T-helper 17 cell (primary cell): ENCODE data around the gene PCGF2. TPM values are rescaled to one million over a fixed set of nuclear protein-coding genes. Genes with fewer than 3 reads are reported as not detected.
A peak's percentile ranks its signal among the peaks of the same experiment; 100 is the strongest.
"Not testable (repeated sequence)": the region's sequence is repeated elsewhere in the genome, so short reads cannot be mapped to it uniquely, and the experiment has no call there.

Source experiments
- ATAC-seq: fragments of 150-1000 bp; cut with Tn5 transposase; 2 replicates; pipeline ENCODE4 v1.10.0; 2021; ENCODE audit warnings: mild to moderate bottlenecking, moderate library complexity
- DNase-seq, 3 donors: peaks; one replicate each; pipeline versions ENCODE4 v3.0.0 to v3.0.0-alpha.2; 2020 to 2021
- H3K9me3 ChIP-seq: one replicate; pipeline ENCODE4 v1.7.0; 2013; ENCODE audit warnings: low read length, mild to moderate bottlenecking; ENCODE audit not compliant: control insufficient read depth, poor library complexity, severe bottlenecking
- H3K27ac Mint-ChIP-seq: one replicate; pipeline ENCODE4 v1.8.0; 2022; ENCODE audit warnings: mild to moderate bottlenecking, moderate library complexity, mixed read lengths
- H3K27me3 Mint-ChIP-seq: one replicate; pipeline ENCODE4 v1.8.0; 2022; ENCODE audit warnings: mixed read lengths
- H3K36me3 Mint-ChIP-seq: one replicate; pipeline ENCODE4 v1.8.0; 2022; ENCODE audit warnings: low read depth, mixed read lengths
- H3K4me1 Mint-ChIP-seq: one replicate; pipeline ENCODE4 v1.8.0; 2022; ENCODE audit warnings: mild to moderate bottlenecking, mixed read lengths
- H3K4me3 Mint-ChIP-seq: one replicate; pipeline ENCODE4 v1.8.0; 2022; ENCODE audit warnings: mild to moderate bottlenecking, moderate library complexity, mixed read lengths
- total RNA-seq, 4 donors: library from RNA in 2 of 4; stranded (reverse) in 2 of 4; gene quantifications; one replicate each; pipeline ENCODE4 v1.2.3 and lab custom pipeline; 2022 to 2026

Gene PCGF2
- total RNA-seq (not detected), total RNA-seq (lab: John Stamatoyannopoulos, UW) (0 reads per million in 2 donors)

DNA sequence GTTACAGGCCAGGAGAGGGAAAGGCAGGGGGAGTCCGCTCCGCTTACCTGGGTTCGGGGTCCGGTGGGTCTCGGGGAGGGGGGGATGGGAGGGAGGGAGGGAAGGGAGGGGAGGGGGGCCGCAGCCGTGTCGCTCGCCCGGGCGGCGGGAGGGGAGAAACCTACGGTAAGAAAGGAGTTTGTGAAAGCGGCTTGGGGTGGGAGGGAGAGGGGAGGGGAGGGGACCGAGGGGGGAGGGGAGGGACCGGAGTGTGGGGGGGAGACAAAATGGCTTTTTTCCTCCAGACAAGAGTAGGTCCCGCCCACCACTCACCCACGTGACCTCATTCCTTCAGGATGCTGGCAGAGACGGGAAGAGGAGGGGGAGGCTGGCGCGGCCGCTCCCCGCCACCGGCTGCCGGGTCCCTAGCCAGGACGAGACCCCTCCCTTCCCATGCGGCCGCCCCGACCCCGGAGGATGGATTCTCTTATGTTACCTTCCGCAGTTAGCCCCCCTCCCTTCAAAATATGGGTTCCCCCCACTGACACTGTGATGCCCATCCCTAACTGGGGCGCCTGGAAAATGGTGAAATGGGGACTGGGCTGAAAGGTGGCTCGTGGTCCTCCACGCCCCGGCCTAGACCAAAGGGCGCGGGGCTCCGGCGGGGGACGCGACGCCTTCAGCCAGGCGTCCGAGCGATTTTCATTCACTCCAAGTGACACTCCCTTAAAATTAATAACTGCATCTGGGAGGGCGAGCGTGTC lies at the start of gene PCGF2:
Gene PCGF2, minus strand, starts transcription at position 188 of the 743 bp plus-strand sequence. CDS start 7,934 bp downstream, outside the sequence.
- no peak within 1 kb of the TSS for H3K27ac Mint-ChIP-seq
- no peak for ATAC-seq
- H3K9me3 ChIP-seq, result no peaks in the 10 kb centered on the region
- no peak for DNase-seq
- peaks cover 46% of the 10 kb centered on the region for H3K4me1 Mint-ChIP-seq
- peaks cover 14% of the 10 kb centered on the region for H3K36me3 Mint-ChIP-seq
- H3K4me3 Mint-ChIP-seq, result peak within 1 kb of the TSS; percentile 88
- peaks cover 45% of the 10 kb centered on the region for H3K27me3 Mint-ChIP-seq

DNA sequence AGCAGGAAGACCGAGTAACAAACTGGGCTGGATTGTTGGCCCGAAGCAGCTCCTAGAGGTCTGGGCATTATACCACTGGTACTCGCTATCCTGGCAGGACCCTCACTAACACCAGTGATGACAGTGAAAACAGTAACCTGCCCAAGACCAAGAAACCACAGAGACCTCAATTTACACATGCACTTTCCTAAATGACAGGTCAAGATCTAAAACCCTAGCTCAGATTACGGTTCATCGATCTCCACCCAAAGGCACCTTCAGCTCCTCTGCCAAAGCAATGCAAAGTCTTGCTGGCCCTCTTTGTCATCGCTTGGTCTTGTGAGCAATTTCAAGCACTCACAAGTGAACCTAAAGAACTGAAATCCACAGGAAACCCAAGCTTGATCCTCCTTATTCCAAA lies 49.7 kb upstream of the PCGF2 start:
- H3K4me3 Mint-ChIP-seq, result peak overlapping the region; percentile 98
- peaks cover 39% of the 10 kb centered on the region for H3K4me1 Mint-ChIP-seq
- peak overlapping the region; percentile 96 for H3K27ac Mint-ChIP-seq
- H3K27me3 Mint-ChIP-seq, result no peaks in the 10 kb centered on the region
- ATAC-seq (no peak), DNase-seq (no peak)
- no peaks in the 10 kb centered on the region for H3K9me3 ChIP-seq
- peaks cover 5% of the 10 kb centered on the region for H3K36me3 Mint-ChIP-seq

DNA sequence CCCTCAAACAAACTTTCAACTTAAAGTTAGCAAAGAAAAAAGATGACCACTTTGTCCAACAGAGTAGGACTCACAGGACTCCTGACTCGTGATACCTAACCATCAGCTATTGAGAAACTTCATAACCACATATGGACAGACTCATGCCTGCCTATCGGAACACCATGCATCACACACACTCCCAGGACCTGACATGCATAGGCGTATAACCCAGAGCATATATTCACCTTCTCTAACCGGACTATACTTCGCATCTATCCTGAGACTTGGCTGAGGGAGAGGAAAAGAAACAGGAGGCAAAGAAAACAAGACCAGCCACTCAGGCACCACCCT lies 49.0 kb upstream of the PCGF2 start:
- Mint-ChIP-seq H3K36me3 (peaks cover 5% of the 10 kb centered on the region), H3K27me3 (no peaks in the 10 kb centered on the region), H3K27ac (peak overlapping the region; percentile 96), H3K4me1 (peaks cover 39% of the 10 kb centered on the region), H3K4me3 (peak overlapping the region; percentile 98)
- DNase-seq (no peak), ATAC-seq (no peak)
- no peaks in the 10 kb centered on the region for H3K9me3 ChIP-seq

DNA sequence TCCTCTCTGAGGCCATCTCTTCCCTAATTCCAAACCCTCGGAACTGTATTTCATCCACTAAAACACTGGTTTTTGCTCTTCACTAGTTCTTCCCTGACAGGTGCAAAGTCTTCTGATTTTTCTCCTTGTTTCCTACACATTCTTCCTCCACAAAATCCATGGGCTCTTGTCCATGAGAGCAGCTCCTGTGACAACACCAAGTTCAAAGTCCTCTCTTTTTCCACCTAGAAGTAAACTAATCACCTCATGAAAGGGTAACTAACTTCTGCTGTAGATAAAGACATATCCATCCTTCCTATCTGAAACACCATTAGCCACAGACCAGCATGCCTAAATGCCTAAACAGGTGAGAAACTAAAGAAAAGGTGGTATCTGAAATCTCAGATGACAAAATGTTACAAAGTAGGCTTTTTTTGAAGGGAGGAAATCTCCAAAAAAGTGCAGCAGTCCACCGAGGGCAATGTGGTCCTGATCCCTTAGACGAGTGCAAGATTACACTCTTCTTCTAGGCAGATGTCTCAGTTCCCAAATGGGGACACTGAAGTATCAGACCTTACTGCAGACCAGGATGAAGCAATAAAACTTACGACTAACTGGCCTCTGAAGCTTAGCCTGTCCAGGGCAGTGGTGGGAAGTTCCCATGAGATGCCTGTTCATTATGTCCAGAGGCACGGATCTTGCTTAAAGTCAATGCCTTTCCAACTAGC lies 48.5 kb upstream of the PCGF2 start:
- Mint-ChIP-seq H3K36me3 (peaks cover 5% of the 10 kb centered on the region), H3K27me3 (no peaks in the 10 kb centered on the region), H3K4me3 (no peak overlapping the region), H3K4me1 (peaks cover 39% of the 10 kb centered on the region), H3K27ac (peak overlapping the region; percentile 96)
- no peaks in the 10 kb centered on the region for H3K9me3 ChIP-seq
- ATAC-seq (no peak), DNase-seq (no peak)

DNA sequence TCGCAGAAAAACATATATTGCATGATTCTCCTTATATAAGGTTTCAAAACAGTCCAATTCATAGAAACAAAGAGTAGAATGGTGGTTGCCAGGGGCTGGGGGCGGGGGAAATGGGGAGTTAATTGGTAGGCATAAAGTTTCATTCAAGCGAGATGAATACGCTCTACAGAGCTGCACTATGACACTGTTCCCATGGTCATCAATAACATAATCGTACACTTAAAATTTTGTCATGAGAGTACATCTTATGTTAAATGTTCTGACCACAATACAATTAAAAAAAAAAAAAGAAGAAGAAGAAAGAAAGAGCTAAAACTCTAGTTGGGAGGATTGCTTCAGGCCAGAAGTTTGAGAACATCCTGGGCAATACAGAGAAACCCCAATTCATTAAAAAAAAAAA lies 46.1 kb upstream of the PCGF2 start:
- DNase-seq, result no peak
- H3K9me3 ChIP-seq, result no peaks in the 10 kb centered on the region
- Mint-ChIP-seq H3K27me3 (no peaks in the 10 kb centered on the region), H3K4me1 (peaks cover 41% of the 10 kb centered on the region), H3K36me3 (peaks cover 5% of the 10 kb centered on the region), H3K27ac (no peak overlapping the region), H3K4me3 (no peak overlapping the region)
- ATAC-seq, result no peak

DNA sequence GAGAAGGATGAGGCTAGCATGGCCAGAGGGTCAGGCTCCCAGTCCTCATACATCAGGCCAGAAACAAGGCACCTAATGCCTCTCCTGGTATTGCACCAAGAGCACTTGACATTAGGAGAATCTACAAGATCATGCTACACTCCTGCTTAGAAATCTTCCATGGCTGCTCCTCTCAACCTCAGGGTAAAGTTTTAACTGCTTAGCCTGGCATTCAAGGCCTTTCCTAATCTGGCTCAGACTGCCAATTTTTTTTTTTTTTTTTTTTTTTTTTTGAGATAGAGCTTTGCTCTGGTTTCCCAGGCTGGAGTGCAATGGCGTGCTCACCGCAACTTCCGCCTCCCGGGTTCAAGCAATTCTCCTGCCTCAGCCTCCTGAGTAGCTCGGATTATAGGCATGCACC lies 43.0 kb upstream of the PCGF2 start:
- DNase-seq, result no peak
- H3K36me3 Mint-ChIP-seq, result no peaks in the 10 kb centered on the region
- H3K27ac Mint-ChIP-seq, result peak overlapping the region; percentile 37
- peaks cover 21% of the 10 kb centered on the region for H3K4me1 Mint-ChIP-seq
- ATAC-seq, result no peak
- H3K4me3 Mint-ChIP-seq, result no peak overlapping the region
- H3K9me3 ChIP-seq, result no peaks in the 10 kb centered on the region
- no peaks in the 10 kb centered on the region for H3K27me3 Mint-ChIP-seq

DNA sequence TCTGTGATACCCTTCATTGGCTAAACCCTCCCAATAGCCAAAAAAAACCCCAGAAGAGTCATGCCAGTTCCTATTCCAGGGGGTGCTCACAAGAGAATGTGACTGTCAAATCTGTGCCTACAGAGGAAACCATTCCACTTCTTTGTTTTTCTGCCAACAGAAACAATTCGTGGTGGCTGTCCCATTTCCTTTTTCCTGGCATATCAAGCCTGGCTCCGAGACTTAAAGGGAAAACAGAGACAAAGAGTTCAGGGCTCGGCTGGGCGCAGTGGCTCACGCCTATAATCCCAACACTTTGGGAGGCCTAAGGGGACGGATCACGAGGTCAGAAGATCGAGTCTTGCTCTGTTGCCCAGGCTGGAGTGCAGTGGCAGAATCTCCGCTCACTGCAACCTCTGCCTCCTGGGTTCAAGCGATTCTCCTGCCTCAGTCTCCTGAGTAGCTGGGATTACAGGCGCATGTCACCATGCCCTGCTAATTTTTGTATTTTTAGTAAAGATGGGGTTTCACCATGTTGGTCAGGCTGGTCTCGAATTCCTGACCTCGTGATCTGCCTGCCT lies 42.1 kb upstream of the PCGF2 start:
- not testable (repeated sequence) for DNase-seq, ATAC-seq, H3K27me3 Mint-ChIP-seq, H3K4me3 Mint-ChIP-seq, H3K36me3 Mint-ChIP-seq, H3K9me3 ChIP-seq
- H3K4me1 Mint-ChIP-seq, result peaks cover 20% of the 10 kb centered on the region
- peak overlapping the region; percentile 51 for H3K27ac Mint-ChIP-seq

DNA sequence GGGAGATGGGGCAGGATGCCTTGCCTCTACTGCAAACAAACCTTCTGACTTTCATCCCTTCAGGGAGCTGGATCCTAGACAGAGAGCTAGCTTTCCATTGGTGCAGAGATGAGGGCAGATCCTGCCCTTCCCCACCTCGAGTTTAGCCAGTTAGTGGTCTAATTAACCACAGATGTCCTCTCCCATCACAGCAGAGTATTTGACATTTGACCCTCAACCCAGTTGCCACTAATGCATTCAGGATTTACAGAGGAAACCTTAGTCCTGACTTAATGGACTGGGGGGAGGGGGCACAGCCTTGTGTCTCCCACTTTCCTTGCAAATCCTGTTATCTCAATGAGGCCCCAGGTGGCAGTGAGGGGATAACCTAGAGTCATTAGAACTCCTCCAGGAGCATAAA lies 41.0 kb upstream of the PCGF2 start:
- H3K4me3 Mint-ChIP-seq, result no peak overlapping the region
- DNase-seq, result no peak
- H3K4me1 Mint-ChIP-seq, result peaks cover 17% of the 10 kb centered on the region
- no peak for ATAC-seq
- H3K36me3 Mint-ChIP-seq, result no peaks in the 10 kb centered on the region
- peak overlapping the region; percentile 51 for H3K27ac Mint-ChIP-seq
- H3K9me3 ChIP-seq, result no peaks in the 10 kb centered on the region
- no peaks in the 10 kb centered on the region for H3K27me3 Mint-ChIP-seq

DNA sequence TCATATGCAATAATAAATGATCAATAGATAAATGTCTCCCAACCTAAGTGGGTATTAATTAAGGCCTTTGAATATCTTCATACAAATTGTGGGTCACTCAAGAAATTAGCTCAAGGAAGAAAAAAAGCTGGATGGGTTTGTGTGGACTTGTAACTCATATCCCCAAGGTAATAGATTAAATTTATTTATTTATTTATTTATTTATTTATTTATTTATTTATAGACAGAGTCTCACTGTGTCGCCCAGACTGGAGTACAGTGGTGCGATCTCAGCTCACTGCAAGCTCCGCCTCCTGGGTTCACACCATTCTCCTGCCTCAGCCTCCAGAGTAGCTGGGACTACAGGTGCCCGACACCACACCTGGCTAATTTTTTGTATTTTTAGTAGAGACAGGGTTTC lies 39.9 kb upstream of the PCGF2 start:
- Mint-ChIP-seq H3K4me1 (peaks cover 14% of the 10 kb centered on the region), H3K27ac (peak overlapping the region; percentile 51)
- H3K9me3 ChIP-seq, ATAC-seq, H3K36me3 Mint-ChIP-seq, H3K27me3 Mint-ChIP-seq, DNase-seq, H3K4me3 Mint-ChIP-seq: not testable (repeated sequence)

DNA sequence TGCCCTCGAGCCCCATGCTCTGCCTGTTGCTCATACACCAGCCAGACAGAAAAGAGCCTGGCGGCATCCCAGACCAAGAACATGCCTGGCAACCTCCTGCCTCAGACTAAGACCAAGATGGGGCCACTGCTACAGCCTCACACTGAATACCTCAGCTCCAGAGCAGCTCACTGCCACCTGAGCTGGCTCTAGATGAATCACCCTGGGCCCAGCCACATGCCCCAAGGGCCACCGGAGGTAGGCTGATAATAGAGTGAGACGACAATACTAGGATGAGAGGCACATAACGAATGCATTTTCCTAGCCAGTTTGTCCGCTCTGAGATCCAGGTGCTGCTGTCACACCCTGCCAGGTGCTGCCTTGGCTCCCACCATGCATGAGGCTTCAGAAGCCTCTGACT lies 38.2 kb upstream of the PCGF2 start:
- Mint-ChIP-seq H3K27ac (no peak overlapping the region), H3K4me1 (peaks cover 14% of the 10 kb centered on the region), H3K36me3 (no peaks in the 10 kb centered on the region), H3K4me3 (no peak overlapping the region), H3K27me3 (no peaks in the 10 kb centered on the region)
- DNase-seq (no peak), ATAC-seq (no peak)
- no peaks in the 10 kb centered on the region for H3K9me3 ChIP-seq

DNA sequence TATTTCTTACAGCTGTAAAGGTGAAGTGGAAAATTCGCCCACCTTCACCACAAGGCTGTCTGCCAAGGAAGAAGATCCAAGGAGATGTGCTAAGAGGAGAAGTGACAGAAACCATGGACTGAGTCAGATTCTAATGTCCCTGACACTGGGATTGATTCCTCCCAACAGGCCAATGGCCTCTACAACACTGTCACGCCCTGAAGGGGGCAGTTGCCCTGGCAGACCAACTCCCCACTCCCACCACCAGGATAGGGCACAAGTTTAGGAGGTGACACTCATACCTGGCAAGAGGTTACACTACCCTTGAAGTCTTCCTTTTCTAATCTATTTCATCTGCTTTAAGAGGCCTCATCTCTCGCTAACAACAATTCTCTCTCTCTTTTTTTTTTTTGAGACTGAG lies 35.1 kb upstream of the PCGF2 start:
- Mint-ChIP-seq H3K36me3 (peaks cover 3% of the 10 kb centered on the region), H3K4me3 (no peak overlapping the region), H3K27me3 (no peaks in the 10 kb centered on the region), H3K27ac (no peak overlapping the region), H3K4me1 (peaks cover 7% of the 10 kb centered on the region)
- no peaks in the 10 kb centered on the region for H3K9me3 ChIP-seq
- ATAC-seq (no peak), DNase-seq (no peak)

DNA sequence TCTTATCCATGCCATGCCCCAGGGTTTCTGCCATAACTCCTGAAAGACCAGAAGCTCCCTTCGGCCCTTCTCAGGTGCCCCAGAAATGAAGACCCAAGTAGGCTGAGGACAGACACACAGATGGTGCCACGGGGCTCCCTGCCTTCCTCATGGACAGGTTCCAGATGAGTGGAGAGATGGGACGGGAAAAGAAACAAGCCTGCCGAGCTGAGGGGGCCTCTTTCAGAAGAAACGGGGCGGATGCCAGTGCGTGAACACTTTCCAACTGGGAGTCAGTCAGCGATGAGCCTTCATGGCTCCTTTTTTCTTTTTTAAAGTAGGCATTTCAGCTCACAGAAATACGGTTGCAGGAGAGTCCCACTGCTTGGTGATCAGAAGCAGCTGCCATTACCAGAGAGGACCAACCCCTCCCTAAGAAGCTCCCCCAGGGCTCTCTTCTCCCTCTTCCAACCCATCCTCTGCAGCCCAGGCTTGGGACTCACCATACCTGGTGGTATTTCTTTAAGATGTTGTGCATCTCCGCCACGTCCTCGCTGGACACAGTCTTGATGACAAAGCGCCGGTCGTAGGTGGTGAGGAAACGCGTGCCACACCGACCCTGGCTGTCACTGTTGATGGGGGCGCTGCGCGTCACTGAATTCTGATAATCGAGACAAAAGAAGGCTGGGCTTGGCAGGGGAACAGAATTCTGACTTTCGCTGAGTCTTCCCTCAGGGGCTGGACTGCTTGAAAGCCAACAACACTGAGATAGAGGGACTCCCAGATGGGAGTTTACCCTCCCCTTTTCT lies 32.0 kb upstream of the PCGF2 start:
- ATAC-seq (no peak), DNase-seq (no peak)
- Mint-ChIP-seq H3K27me3 (no peaks in the 10 kb centered on the region), H3K4me1 (no peaks in the 10 kb centered on the region), H3K36me3 (peaks cover 3% of the 10 kb centered on the region), H3K27ac (peak overlapping the region; percentile 51), H3K4me3 (no peak overlapping the region)
- H3K9me3 ChIP-seq, result no peaks in the 10 kb centered on the region

DNA sequence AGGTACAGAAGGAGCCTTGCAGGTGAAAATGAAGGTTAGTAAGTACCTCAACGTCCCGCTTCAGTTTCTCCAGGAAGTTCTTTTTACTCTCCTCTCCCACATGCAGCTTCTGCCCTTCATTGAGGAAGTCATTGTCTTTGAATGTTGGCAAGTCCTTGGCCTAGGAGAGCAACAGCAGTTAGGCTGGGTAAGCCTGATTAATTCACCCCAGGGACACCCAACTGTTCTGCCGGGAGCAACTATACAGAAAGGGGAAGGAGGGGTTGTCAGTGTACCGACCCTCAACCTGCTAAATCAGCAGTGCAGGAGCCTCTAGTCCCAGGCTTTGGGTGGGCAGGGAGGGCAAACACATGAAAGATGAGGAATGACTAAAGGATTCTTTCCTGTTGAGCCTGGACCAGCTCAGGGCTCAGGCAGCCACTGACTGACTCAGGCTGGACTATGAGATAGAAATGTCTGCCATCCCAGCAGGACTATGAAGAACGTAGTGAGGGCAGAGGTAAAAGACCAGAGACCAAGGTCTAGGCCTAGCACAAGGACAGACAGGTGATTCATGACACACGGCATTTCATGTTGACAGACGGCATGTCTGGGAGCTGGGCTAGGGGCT lies 29.6 kb upstream of the PCGF2 start:
- H3K27me3 Mint-ChIP-seq, result no peaks in the 10 kb centered on the region
- H3K4me1 Mint-ChIP-seq, result peaks cover 2% of the 10 kb centered on the region
- H3K4me3 Mint-ChIP-seq, result no peak overlapping the region
- H3K27ac Mint-ChIP-seq, result no peak overlapping the region
- no peaks in the 10 kb centered on the region for H3K9me3 ChIP-seq
- no peak for ATAC-seq
- H3K36me3 Mint-ChIP-seq, result peaks cover 3% of the 10 kb centered on the region
- DNase-seq, result no peak
